Testis (tissue), 3 donors: Measurements from ENCODE around the gene LIX1L. TPM values are rescaled to one million over a fixed set of nuclear protein-coding genes. Genes with fewer than 3 reads are reported as not detected.
A peak's percentile ranks its signal among the peaks of the same experiment; 100 is the strongest.

Source experiments
- DNase-seq: peaks from one replicate; pipeline ENCODE4 v3.0.0-alpha.2; 2019
- H3K27ac ChIP-seq, 2 donors: fragments of 200-600 bp; sonication (generic); one replicate each; pipeline ENCODE4 v1.5.1; 2019
- H3K27me3 ChIP-seq: fragments of 200-600 bp; sonication (generic); one replicate; pipeline ENCODE4 v1.5.1; 2019
- H3K36me3 ChIP-seq: fragments of 200-600 bp; sonication (generic); one replicate; pipeline ENCODE4 v1.5.1; 2017; ENCODE audit warnings: low read depth; ENCODE audit errors: missing control alignments
- H3K4me1 ChIP-seq: fragments of 200-600 bp; sonication (generic); one replicate; pipeline ENCODE4 v1.5.1; 2019
- H3K4me3 ChIP-seq, 2 donors: fragments of 200-600 bp; sonication (generic); one replicate each; pipeline ENCODE4 v1.5.1; 2017 to 2019
- H3K9me3 ChIP-seq: fragments of 200-600 bp; sonication (generic); one replicate; pipeline ENCODE4 v1.5.1; 2017
- POLR2A ChIP-seq: fragments of 450-650 bp; IDR thresholded peaks from one replicate; pipeline ENCODE4 v1.6.1; 2017; ENCODE audit warnings: antibody characterized with exemption, mild to moderate bottlenecking, moderate library complexity
- WGBS, 2 donors: methylation state at CpG; one replicate each; pipeline ENCODE4 v1.1.5; 2018; 5-methylcytosine and 5-hydroxymethylcytosine counted together
- intact Hi-C: fragments of 100-400 bp; cut with DNase I; formaldehyde crosslinking; loops from one replicate; pipeline ENCODE4 v1.15.1; 2023; ENCODE audit warnings: low total_unique reads
- polyA plus RNA-seq: library from polyadenylated mRNA; stranded (reverse); fragments of 350-450 nt; fragmentation: Illumina TruSeq; extraction: RNeasy Lipid Tissue Mini Kit (QIAGEN cat#74804); gene quantifications from one replicate; pipeline ENCODE4 v1.2.3, GENCODE V29; 2014; ENCODE audit warnings: low read depth, low replicate concordance; ENCODE audit not compliant: insufficient read depth
- total RNA-seq, 2 donors: library from RNA; depleted of rRNA; stranded (reverse); fragments of >200 nt; gene quantifications; one replicate each; pipeline ENCODE4 v1.2.3, GENCODE V29; 2016
- TF ChIP-seq, protein P1 (sequence below), 3 experiments: fragments of 450-650 bp in 2 of 3; fragments of 200-600 bp in 1 of 3; sonication (generic) in 1 of 3; IDR thresholded peaks; one replicate each; pipeline ENCODE4 v1.5.1; 2016 to 2019; ENCODE audit warnings: antibody characterized with exemption in 3 of 3, mild to moderate bottlenecking in 2 of 3, moderate library complexity in 1 of 3

LIX1L gene
- total and polyA plus RNA-seq, 3 donors from 2014 or later, result 15.8 to 20.6 (median 16.6) TPM

DNA sequence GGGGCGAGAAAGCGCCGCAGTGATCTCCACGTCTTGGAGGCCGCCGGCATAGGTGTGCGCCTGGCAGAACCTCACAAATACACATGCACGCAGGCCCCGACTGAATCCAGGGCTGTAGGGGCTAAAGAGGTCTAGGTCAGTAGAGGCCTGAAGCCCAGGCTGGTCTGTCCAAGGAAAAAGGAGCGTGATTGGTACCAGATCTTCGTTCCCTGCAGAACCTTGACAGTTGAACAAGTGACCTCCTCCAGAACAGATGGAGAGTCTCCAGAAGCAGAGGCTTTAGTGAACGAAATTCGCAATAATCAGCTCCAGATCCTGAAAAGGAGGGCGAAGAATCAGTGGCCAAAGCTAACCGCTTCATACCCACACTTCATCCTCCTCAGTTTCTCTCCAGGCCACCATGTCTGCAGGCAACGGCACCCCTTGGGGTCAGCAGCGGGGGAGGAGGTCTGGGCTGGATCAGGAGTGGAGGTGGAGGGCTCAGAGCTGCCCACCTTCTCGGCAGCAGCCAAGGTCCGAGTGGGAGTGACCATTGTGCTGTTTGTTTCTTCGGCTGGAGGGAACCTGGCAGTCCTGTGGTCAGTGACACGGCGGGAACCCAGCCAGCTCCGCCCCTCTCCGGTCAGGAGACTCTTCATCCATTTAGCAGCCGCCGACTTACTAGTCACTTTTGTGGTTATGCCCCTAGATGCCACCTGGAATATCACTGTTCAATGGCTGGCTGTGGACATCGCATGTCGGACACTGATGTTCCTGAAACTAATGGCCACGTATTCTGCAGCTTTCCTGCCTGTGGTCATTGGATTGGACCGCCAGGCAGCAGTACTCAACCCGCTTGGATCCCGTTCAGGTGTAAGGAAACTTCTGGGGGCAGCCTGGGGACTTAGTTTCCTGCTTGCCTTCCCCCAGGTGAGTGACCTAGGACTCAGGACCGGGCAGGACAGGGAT lies 38.6 kb downstream of the LIX1L start:
- H3K4me1 ChIP-seq, result peaks cover 23% of the 10 kb centered on the region
- no peaks in the 10 kb centered on the region for H3K9me3 ChIP-seq
- H3K36me3 ChIP-seq, result no peaks in the 10 kb centered on the region
- intact Hi-C loops, result no loop called here
- peak overlapping the region; percentile 88 to 92 for H3K4me3 ChIP-seq
- H3K27ac ChIP-seq, result peak overlapping the region; percentile 80 to 88
- H3K27me3 ChIP-seq, result no peaks in the 10 kb centered on the region
- WGBS, 2 donors, result 1 to 2% methylated on average over 29 to 33 of the region's 33 CpGs
- peak; percentile 76 for DNase-seq
- no peak for TF ChIP-seq POLR2A

DNA sequence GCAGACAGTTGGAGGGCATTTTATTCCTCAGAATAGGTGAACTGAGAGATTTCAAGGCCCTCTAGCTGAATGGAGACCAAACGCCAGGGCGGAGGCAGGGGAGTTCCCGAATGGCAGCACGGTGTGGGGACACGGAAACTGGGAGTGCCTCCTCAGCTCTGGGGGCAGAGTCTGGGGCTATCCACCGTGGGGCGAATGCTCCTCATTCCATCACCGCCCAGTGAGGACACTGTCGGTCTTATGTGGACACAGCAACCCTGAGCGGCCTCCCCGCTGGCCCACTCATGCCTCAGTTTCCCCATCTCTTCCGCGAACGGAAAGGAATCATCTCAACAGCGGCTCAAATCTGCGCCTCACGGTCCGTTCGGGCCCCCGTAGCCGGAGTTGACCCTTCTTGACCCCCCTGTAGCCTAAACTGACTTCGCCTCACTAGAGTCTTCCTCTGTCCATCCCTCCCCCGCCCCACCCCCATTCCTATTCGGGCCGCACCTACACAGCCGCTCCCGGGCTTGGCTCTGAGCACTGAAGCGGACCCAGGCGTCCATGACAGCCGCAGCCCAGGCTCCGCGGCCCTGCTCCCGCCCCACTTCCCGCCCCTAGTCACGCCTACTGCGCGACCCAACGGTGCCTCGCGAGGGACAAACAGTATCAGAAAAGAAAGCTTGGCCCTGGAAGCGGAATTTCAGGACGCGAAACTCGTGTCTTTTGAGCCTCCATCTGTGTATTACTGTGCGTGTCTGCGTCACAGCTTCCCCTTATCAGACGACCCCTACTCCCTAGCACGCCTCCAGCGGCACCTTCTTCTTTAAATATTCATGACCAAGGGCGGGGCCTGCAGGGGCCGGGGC lies 39.4 kb downstream of the LIX1L start, which contains the start of gene PEX11B:
Gene PEX11B, minus strand, starts transcription at position 574 of the 848 bp plus-strand sequence. Its CDS starts 29 bp downstream, at position 545.
- Histone ChIP-seq H3K27ac (peak within 1 kb of the TSS; percentile 80 to 88), H3K27me3 (no peaks in the 10 kb centered on the region), H3K4me1 (peaks cover 23% of the 10 kb centered on the region), H3K36me3 (no peaks in the 10 kb centered on the region), H3K4me3 (peak within 1 kb of the TSS; percentile 88 to 92), H3K9me3 (no peaks in the 10 kb centered on the region)
- intact Hi-C loops, result no loop called here
- WGBS, 2 donors, result 0 to 1% methylated on average over 35 to 51 of the region's 51 CpGs
- peak; percentile 94 for DNase-seq
- no peak for TF ChIP-seq POLR2A
- TF ChIP-seq, protein P1, sequence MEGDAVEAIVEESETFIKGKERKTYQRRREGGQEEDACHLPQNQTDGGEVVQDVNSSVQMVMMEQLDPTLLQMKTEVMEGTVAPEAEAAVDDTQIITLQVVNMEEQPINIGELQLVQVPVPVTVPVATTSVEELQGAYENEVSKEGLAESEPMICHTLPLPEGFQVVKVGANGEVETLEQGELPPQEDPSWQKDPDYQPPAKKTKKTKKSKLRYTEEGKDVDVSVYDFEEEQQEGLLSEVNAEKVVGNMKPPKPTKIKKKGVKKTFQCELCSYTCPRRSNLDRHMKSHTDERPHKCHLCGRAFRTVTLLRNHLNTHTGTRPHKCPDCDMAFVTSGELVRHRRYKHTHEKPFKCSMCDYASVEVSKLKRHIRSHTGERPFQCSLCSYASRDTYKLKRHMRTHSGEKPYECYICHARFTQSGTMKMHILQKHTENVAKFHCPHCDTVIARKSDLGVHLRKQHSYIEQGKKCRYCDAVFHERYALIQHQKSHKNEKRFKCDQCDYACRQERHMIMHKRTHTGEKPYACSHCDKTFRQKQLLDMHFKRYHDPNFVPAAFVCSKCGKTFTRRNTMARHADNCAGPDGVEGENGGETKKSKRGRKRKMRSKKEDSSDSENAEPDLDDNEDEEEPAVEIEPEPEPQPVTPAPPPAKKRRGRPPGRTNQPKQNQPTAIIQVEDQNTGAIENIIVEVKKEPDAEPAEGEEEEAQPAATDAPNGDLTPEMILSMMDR (IDR thresholded peaks at IDR 0.05), result peak in 1 of 3 experiments; percentile 7

GRCh38 chr1:145917595-145917994 lies 40.2 kb downstream of the LIX1L start:
- intact Hi-C loops, result no loop called here
- peak overlapping the region; percentile 80 to 88 for H3K27ac ChIP-seq
- no peaks in the 10 kb centered on the region for H3K27me3 ChIP-seq
- no peaks in the 10 kb centered on the region for H3K36me3 ChIP-seq
- peaks cover 23% of the 10 kb centered on the region for H3K4me1 ChIP-seq
- no peaks in the 10 kb centered on the region for H3K9me3 ChIP-seq
- H3K4me3 ChIP-seq, result peak overlapping the region; percentile 88 to 92
- TF ChIP-seq, protein P1 (IDR thresholded peaks at IDR 0.05), result no peak
- no peak for TF ChIP-seq POLR2A
- DNase-seq, result no peak
- WGBS, 2 donors, result 42 to 61% methylated on average over 5 of the region's 5 CpGs

DNA sequence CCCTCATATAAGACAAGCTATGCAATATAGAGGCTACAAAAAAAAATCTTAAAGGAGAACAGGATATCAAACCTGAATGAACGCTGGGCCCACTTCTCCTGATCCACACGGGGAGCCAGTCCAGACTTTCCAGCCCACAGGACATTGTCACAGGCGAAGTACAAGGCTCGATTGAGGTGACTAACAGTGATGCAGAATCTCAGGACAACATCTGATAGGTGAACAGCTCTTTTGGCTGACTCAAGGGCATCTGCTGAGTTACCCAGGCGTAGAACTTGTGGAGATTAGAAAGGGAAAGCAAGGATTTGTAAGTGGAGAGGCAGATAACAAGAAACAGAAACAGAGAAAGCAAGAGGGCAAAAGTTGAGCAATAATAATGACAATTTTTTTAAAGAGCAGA lies 41.1 kb downstream of the LIX1L start:
- no peak for TF ChIP-seq POLR2A
- TF ChIP-seq, protein P1 (IDR thresholded peaks at IDR 0.05), result no peak
- 75 to 80% methylated on average over 5 of the region's 5 CpGs for WGBS, 2 donors
- peaks cover 23% of the 10 kb centered on the region for H3K4me1 ChIP-seq
- intact Hi-C loops, result no loop called here
- no peaks in the 10 kb centered on the region for H3K9me3 ChIP-seq
- H3K27ac ChIP-seq, result no peak overlapping the region
- H3K4me3 ChIP-seq, result no peak overlapping the region
- no peak for DNase-seq
- H3K36me3 ChIP-seq, result no peaks in the 10 kb centered on the region
- no peaks in the 10 kb centered on the region for H3K27me3 ChIP-seq

DNA sequence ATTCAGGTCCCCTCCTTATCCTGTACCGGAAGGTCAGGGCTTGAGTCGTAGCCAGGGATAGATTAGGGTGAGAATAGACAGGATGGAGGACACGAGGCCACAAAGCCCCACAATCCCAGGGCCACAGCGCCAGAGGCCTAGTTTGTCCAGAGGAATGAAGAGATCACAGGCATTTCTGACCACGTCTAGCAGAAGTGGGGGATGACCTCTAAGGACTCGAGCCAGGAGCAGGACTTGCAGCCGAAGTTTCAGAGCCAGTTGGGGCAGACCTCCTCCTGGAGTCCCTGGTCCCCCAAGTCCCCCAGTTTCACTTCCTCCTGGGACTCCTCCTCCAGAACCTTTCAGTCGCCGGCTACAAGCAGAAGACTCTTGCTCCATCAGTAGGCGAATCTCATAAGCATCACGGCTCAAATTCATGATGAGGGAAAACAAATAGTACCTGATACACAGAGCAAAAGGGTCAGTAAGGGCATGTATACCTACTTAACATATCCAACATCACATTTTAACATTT lies 45.6 kb downstream of the LIX1L start:
- Histone ChIP-seq H3K36me3 (no peaks in the 10 kb centered on the region), H3K27ac (no peak overlapping the region), H3K4me3 (no peak overlapping the region), H3K9me3 (no peaks in the 10 kb centered on the region), H3K4me1 (peaks cover 11% of the 10 kb centered on the region), H3K27me3 (no peaks in the 10 kb centered on the region)
- no peak for DNase-seq
- TF ChIP-seq, protein P1 (IDR thresholded peaks at IDR 0.05), result no peak
- TF ChIP-seq POLR2A, result no peak
- intact Hi-C loops, result no loop called here
- WGBS, 2 donors, result 78 to 82% methylated on average over 10 to 11 of the region's 11 CpGs
